Stimulated activated CD8-positive, alpha-beta memory T cell treated with anti-CD3 and anti-CD28 coated beads, Interleukin-12 subunit alpha, Interleukin-12 subunit beta, amount 100 ng/mL, for 24 hours (primary cell): Measurements from ENCODE around the gene C18orf54.
"Not testable (repeated sequence)": the region's sequence is repeated elsewhere in the genome, so short reads cannot be mapped to it uniquely, and the experiment has no call there.

Experiments used
- DNase-seq: peaks from one replicate; pipeline ENCODE4 v3.0.0-alpha.2; 2020; ENCODE audit errors: extremely low read depth

Gene C18orf54

DNA sequence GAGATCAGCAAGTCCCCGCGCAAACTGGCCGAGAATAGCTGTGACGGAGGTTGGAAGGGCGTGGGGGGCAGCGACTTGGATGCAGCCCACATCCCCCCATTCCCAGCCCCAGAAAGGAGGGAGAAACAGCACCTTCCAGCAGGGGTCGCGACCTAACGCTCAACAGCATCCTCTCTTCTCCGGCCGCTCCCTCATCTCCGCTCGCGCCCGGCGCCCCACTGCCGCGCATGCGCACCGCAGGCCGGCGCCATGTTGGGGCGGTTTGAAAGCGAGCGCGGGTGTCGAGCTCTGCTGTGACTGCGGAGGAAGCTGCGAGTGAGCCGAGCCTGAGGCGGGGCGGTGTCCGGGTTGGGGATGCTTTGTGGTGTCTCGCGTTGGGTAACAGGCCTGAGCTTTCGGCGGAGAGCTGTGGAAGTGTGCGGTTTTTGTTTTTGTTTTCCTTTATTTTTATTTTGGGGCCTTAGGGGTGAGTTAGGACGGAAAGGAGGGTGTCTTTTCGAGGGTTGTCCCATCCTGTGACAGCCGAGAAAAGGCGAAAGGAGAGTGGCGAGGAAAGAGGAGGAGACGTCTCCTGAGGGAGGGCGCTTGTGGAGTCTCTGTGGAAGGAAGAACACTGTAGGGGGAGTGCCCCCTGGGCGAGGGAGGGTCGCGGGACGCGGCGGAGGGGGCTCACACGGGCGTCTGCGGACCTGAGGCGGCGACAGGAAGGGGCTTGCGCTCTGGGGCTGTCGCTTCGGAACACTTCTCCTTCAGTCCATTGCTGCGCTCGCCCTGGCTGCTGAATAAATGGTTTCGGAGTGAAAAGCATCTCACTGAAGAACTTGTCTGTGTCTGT, at the start of gene C18orf54, which contains the start of gene STARD6:
Gene C18orf54 (plus strand): TSS at position 247 of the 835 bp plus-strand sequence. CDS start 2,667 bp downstream, outside the sequence.
Gene STARD6 (minus strand): TSS at position 199 of the 835 bp plus-strand sequence. CDS start 3,285 bp downstream, outside the sequence.
- peak; percentile 66 for DNase-seq

DNA sequence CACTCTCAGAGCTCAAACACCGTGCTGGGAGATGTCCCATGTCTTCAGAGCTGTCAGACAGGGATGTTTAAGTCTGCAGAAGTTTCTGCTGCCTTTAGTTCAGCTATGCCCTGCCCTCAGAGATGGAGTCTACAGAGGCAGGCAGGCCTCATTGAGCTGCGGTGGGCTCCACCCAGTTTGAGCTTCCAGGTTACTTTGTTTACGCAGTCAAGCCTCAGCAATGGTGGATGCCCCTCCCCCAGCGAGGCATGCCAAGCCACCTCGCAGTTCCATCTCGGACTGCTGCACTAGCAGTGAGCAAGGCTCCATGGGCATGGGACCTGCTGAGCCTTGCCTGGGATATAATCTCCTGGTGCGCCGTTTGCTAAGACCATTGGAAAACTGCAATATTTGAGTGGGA, 48.1 kb upstream of the C18orf54 start:
- DNase-seq = not testable (repeated sequence)

DNA sequence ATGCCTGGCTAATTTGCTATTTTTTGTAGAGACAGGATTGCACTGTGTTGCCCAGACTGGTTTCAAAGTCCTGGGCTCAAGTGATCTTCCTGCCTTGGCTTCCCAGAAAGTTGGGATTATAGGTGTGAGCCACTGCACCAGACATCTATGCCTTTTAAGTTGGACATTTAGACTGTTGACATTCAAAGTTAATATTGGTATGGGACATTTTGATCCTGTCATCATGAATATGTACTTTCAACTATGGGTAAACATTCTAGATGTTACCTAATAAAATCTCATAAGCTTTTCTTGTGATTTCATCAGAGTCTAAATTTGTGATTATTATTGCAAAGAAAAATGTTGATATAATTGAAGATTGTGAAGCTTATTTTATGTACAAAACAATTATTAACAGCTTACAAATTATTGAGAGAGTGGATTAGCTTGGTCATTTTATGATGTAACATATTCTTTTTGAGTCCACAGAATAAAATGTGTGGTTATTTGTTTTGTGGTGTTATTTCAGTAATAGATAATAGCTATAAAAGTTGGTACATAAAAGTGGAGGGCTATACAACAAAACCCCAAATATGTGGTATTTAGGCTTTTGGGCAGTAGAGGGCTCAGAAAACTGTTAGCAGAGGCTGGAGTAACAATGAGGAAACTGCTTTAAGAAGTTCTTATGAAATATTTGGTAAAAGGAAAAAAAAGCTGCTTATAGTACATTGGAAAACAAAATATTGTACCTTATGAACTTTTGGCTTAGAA, 41.5 kb upstream of the C18orf54 start:
- no peak for DNase-seq

DNA sequence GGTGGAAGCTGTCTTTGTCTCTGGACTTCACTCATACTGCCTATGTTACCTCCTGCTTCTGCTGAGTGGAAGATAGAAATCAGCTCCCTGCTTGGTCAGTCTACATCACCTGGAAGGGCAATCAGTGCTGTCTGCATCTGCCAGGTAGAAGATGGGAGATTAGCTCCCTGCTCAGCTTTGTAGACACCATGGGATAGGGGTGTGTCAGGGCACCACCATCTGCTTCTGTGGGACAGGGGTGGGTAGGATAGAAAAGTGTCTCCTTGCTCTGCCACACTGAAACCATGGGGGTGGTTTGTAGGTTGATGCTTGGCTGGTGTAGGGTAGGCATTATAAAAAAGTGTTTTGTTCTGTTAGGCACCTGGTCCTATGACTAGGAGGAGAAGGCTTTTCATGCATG, 34.1 kb upstream of the C18orf54 start:
- DNase-seq = no peak

DNA sequence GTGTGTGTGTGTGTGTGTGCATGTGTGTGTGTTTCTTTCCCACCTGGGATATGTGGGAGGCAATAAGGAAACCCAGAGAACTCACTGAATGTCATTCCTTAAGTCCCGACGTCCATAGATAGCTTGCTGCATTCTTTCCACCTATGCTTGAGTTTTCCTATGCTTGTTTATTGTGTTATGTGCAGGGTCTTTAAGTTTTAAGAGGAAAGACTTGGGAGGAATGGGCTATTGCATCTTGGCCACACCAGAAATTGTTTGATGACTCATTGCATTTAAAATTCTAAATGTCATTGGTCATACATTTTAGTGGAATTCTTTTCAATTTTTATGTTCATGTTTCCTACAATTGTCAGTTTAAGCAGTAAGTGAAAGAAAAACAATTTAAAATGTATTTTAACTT, 33.7 kb upstream of the C18orf54 start:
- no peak for DNase-seq

DNA sequence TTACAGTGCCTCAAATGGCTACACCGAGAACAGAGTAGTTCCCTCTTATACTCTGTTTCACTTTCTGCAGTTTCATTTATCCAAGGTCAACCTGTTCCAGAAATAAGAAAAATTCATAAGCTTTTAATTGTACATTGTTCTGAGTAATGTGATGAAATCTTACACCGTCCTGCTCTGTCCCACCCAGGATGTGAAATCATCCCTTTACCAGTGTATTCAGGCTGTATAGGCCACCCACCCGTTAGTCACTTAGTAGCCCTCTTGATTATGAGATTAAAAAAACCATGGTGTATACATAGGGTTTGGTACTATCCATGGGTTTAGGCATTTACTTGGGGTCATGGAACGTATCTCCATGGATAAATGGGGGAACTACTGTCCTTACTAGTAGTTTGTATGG, 29.9 kb upstream of the C18orf54 start:
- DNase-seq = no peak

DNA sequence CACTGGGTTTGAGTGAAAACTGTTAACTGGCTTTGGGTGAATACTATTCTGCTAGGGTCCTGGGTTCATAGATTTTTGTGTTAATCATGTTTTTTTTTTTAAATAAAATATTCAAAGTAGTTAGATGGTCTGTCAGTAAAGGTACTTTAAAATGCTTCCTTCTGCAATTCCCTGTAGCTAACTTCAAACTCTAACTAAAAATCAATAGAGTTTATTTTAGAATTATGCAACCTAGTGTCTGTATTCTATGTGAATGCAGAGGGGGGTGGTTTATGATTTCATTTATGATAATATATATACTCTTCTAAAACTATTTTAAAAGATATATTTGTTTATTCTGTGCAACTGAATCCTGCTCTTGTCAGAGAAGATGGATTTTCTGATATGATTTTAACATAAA, 27.9 kb upstream of the C18orf54 start:
- DNase-seq = no peak

DNA sequence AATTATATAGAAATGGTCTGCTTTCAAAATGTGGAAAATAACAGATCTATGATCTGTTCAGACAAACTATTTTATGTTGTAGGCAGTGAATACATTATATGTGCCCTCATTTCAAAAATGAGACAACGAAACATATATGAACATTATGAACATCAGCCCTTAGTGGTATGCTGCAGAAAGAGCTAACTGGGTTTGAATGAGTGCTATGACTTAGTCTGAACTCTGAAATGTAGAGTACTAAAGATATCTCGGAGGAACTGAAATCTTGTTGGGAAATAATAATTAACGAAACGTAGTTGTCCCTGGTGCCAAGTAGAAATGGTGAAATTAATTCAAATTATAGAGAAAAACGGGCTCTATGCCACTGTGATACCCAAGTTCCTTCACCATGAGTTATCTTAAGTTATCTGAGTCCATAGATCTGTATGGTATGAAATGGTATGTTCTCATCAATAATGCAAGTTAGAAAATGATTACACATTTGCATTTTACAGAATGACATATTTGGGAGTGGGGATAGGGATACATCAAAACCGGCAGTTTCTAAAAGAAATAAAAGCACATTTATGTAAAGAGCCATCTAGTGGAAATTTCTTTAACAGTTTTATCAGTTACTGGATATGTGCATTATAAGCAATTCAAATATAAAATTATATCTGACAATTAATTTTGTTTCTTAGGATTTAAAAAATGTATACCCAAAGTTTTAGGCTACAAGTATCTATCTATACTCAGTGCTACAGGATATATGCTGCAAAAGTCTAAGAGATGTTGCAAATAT, 26.7 kb upstream of the C18orf54 start:
- no peak for DNase-seq

DNA sequence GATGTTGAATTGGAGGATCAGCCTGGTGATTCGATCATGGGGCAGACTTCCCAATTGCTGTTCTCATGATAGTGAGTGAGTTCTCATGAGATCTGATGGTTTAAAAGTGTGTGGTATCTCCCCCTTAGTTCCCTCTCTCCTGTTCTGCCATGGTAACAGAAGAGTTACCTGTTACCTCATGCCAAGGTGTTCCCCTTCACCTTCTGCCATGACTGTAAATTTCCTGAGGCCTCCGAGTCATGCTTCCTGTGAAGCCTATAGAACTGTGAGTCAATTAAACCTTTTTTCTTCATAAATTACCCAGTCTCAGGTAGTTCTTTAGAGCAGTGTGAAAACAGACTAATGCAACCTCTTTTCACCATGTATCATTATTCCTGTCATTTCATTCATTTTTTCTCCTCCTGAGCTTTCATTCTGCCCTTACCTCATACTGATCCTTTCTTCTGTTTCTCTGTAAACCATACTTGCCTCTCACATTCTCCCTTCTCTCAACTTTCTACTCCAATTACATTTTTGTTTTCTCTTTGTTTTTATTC, 22.0 kb upstream of the C18orf54 start:
- DNase-seq = no peak

DNA sequence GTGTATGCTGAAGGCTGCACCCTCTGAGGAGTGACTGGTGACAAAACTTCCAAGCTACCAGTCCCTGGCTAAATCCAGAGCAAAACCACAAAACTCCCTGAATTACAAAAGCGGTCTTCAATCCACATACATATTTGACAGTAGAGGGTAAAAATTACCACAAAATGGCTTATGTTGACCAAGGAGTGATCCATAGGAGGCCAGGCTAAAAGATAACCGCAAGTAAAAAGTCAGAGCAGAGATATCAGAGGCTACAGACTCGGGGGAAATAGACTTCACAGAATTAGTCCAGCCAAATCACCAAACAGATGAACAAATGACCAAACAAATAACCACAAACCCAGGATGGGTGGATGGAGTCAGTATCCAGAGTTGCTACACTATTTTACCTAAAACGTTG, 19.5 kb upstream of the C18orf54 start:
- no peak for DNase-seq

DNA sequence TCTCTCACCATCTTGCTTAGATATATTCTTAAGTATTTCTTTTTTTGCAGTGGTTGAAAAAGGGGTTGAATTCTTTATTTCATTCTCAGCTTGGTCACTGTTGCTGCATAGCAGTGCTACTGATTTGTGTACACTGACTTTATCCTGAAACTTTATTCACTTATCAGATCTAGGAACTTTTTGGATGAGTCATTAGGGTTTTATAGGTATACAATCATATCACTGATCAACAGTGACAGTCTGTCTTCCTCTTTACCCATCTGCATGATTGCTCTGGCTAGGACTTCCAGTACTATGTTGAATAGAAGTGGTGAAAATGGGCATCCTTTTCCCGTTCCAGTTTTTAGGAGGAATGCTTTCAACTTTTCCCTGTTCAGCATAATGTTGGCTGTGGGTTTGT, 6.5 kb upstream of the C18orf54 start:
- no peak for DNase-seq

DNA sequence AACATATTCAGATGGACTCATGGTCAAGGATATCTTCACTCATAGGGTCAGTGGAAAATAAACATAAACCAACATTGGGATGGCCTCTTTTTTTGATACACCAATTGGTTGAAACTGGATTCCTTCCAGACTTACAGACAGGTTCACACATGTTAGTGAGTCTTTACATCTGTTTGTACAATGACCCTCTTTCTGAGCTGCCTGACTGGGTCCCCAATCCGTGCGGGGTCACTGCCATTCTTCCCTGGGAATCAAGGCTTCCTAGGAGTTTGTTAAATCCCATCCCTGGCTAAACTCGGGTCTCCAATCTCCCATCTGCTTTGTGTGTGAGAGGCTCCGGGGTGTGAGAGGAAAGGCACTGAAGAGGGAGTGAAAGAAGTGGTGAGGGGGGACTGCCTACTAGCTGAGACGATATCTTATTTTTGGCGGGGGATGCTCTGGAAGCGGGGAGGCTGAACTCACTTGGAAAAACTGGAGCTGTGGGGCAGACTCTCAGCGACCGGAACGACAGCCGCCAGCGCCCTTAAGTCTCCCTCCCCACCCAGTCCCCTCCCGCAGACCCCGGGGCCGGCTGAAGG, 535 bp upstream of the C18orf54 start:
- no peak for DNase-seq

DNA sequence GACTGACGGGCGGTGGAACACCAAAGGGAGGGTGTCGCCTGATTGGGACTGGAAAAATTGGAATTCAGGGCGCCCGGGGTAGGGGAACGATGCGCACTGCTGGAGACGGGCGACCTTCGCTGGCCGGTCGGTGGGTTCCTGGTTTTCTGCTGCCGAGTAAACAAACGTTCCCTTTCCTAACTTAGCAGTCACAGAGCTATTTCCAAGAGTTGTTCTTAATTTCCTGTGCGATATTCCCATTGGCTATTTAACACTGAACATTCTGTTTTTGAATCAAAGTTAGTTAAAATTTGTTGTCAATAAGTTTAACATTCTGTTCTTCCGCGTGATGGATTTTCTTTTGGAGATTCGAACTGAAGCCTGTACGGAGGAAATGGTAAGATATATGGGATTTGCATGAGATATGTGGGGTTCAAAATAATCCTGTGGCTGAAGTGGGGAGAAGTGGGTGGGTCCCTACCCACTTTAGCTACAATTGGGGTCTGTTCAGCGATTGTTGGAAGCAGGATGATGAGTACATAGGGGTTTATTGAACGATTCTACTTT, 862 bp downstream of the C18orf54 start:
- no peak for DNase-seq

DNA sequence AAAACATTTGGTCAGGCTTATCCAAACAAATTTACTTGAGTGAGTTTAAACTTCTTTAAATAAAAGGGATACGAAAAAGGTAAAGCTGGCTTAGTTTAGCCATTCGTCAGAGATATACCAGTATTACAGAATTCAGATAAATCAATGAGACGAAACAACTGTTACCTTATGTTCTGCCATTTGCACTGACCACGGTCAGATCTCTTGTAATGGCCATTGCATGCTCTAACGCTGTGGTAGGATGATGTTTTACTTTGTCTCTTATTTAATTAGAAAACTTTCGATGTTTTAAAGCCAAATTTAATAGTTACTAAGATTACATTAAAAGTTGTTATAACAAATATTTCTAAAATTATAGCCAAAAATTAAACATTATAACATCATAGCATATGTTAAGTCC, 1.5 kb downstream of the C18orf54 start:
- DNase-seq = no peak

DNA sequence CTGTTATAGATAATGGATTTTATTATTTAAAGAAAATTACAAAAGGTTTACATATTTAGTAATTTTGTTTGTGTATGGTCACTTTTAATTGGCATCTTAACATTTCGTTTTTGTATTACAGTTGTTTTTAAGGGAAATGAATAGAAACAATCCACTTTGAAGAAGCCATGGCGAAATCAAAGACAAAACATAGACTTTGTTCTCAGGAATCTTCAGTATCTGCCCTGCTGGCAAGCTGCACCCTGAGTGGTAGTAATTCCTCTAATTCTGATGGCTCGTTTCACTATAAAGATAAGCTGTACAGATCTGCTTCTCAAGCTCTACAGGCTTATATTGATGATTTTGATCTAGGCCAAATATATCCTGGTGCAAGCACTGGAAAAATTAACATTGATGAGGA, 2.7 kb downstream of the C18orf54 start:
- no peak for DNase-seq

DNA sequence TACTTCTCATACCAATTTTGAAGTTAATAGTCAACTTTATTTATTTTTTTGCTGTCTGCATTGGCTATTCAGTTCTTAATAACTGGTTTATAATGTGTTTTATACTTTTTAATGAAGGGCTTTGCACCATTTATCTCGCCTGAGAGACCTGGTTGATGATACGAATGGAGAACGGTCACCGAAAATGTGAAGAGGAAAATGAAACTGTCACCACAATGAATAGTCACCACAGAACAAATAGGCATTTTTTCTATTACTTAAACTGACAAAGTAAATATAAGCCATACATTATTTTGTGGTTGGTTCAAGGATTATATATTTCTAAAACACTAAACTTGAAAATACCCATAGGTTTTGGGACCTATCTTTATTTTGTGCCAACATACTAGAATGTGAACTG, 20.4 kb downstream of the C18orf54 start:
- no peak for DNase-seq

DNA sequence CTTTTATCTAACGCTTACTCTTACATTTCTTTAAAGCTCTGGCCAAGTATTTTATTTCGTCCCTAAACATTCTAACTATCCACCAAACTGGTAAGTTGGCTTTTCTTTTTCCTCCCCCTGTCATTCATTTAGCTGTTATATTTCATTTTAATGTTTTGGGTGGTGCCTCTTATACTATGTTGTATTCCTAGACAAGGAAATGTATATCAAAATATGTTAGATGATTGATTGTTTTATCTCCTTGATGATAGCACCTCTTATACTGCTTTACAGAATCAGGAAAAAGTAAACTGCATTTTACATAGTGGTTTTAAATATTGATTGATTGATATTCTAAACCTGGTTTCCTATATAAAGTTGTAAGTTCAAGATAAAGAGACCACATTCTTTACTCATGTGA, 23.9 kb downstream of the C18orf54 start:
- DNase-seq = no peak

DNA sequence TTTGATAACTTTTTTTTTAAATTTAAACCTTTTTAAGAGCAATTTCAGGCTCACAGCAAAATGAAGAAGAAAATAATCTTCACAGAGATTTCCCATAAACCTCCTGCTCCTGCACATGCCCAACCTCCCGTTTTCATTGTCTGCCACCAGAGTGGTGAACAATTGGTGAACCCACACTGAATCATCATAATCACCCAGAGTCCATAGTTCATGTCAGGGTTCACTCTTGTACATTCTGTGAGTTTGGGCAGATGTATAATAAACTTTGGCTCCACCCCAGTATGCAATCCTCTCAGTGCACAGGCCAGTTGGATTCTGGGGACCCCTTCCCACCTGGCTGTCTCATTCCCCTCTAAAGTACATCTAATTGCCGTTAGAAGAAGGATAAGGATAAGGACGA, 24.4 kb downstream of the C18orf54 start:
- DNase-seq = no peak

DNA sequence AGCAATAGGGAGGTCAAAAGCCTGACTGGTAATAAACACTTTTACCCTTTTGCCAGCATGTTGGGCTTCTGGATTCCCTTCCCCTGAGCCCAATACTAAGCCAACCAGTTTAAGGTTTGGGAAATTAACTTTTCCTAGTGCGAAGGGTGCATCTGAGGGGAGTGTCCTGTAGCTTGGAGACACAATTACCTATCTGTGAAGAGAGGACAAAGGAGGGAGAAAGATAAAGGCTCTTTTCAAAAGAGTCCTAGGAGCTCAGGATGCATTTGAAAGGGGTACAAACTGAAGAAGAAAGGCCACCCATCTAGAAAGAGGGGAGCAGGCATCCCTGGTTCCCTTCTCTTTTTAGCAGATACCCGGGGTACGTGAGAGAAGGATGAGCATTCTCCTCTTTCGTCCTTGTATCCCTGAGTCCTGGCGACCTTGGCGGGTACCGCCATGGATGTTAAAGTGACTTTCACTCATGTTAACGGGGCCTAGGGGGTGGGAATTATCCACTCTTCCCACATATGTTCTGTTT, 25.1 kb downstream of the C18orf54 start:
- DNase-seq = no peak

DNA sequence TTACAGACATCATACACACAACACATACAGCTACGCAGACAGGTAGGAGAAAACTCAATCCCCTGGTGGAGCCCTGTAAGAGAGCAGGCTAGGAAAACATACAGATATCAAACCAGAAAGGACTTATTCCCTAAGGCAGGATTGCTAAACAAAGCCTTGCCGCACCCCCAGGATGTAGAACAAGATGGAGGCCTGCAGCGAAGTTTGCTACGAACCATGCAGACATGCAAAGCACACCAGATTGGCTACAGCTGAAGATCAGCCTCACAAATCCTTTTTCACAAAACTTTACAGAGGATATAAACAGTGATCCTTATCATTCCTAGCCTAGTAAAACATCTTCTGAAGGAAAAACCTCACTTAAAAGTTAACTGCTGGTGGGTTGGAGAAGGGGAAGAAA, 28.3 kb downstream of the C18orf54 start:
- no peak for DNase-seq
